AG10803 (cell line): ENCODE results near the gene PRR15L.

Experiments used
- DNase-seq: peaks from one replicate; pipeline ENCODE4 v3.0.0; 2010; ENCODE audit warnings: low read depth
- H3K4me3 ChIP-seq: 2 replicates; pipeline ENCODE4 v1.5.1; 2011; ENCODE audit warnings: mild to moderate bottlenecking, low read length, control low read depth
- CTCF ChIP-seq: conservative IDR thresholded peaks from 2 replicates; pipeline ENCODE4 v1.5.1; 2011; ENCODE audit warnings: mild to moderate bottlenecking, low read length, control low read depth, inconsistent platforms

PRR15L gene

GRCh38 chr17:47949946-47950345 is 7.7 kb downstream of the PRR15L start:
- no peak for TF ChIP-seq CTCF
- DNase-seq, result no peak
- H3K4me3 ChIP-seq, result no peak overlapping the region

- TF ChIP-seq CTCF, result peak; percentile 86
- H3K4me3 ChIP-seq, result peak overlapping the region; percentile 47
Measured at GRCh38 chr17:47949197-47949759, 8.4 kb downstream of the PRR15L start.

GRCh38 chr17:47948706-47949196 is 8.9 kb downstream of the PRR15L start:
- H3K4me3 ChIP-seq, result no peak overlapping the region
- no peak for DNase-seq

More at GRCh38 chr17:47949197-47949759, 8.4 kb downstream of the PRR15L start:
- peak; percentile 82 for DNase-seq

GRCh38 chr17:47946929-47947397 is 10.7 kb downstream of the PRR15L start:
- peak; percentile 73 for DNase-seq
- peak; percentile 80 for TF ChIP-seq CTCF
- H3K4me3 ChIP-seq, result no peak overlapping the region

More at GRCh38 chr17:47948706-47949196, 8.9 kb downstream of the PRR15L start:
- no peak for TF ChIP-seq CTCF

- no peak for DNase-seq
- H3K4me3 ChIP-seq, result no peak overlapping the region
- no peak for TF ChIP-seq CTCF
Measured at GRCh38 chr17:47946516-47946915, 11.2 kb downstream of the PRR15L start.

- no peak for TF ChIP-seq CTCF
- no peak overlapping the region for H3K4me3 ChIP-seq
- no peak for DNase-seq
Measured at GRCh38 chr17:47945529-47946508, 11.9 kb downstream of the PRR15L start.
